HCT116 (cell line): ENCODE results near the gene CTU2. TPM values are rescaled to one million over a fixed set of nuclear protein-coding genes. Genes with fewer than 3 reads are reported as not detected.

Source experiments
- ATAC-seq: fragments of 200-7000 bp; cut with Tn5 transposase; 2 replicates; pipeline ENCODE4 v1.9.1; 2020; ENCODE audit warnings: mild to moderate bottlenecking, moderate library complexity
- BruUV-seq: library from RNA; stranded (reverse); fragments of 400-500 nt; replicated peaks from 2 replicates; lab custom pipeline; 2021; lab: Mats Ljungman, UMichigan
- CTCF ChIA-PET: fragments of 300-600 bp; sonication (Branson Sonifier 250); formaldehyde crosslinking; loops from one replicate; lab custom pipeline; 2021; ENCODE audit warnings: antibody characterized with exemption; lab: Charles Lee
- POLR2A ChIA-PET: fragments of 300-600, 350-600 bp; sonication (Branson Sonifier 250); formaldehyde crosslinking; loops from one replicate; lab custom pipeline; 2021; ENCODE audit warnings: antibody characterized with exemption; lab: Charles Lee
- RAD21 ChIA-PET, 2 experiments: fragments of 300-600 bp; sonication (Branson Sonifier 250); formaldehyde crosslinking; loops; one replicate each; lab custom pipeline; 2023; ENCODE audit warnings: low total read pairs in 2 of 2; ENCODE audit not compliant: uncharacterized antibody in 2 of 2, unreplicated experiment in 2 of 2, low non-redundant PET in 1 of 2; lab: Charles Lee
- DNase-seq: peaks from one replicate; pipeline ENCODE4 v3.0.0-alpha.2; 2010; ENCODE audit warnings: low read depth, low spot score
- H2AFZ ChIP-seq: fragments of 200-600 bp; shearing (Covaris generic), sonication (generic); 2 replicates; pipeline ENCODE4 v1.6.1; 2017; ENCODE audit warnings: low read depth, mixed run types, mixed read lengths, antibody characterized with exemption, low read length; ENCODE audit not compliant: poor library complexity, severe bottlenecking
- H3K27ac ChIP-seq: 2 replicates; pipeline ENCODE4 v1.5.1; 2012; ENCODE audit warnings: low read depth, low read length
- H3K27me3 ChIP-seq: fragments of 200-600 bp; sonication (generic); 2 replicates; pipeline ENCODE4 v1.6.1; 2016; ENCODE audit warnings: mixed run types, low read length, mixed read lengths; ENCODE audit not compliant: insufficient read depth
- H3K36me3 ChIP-seq, 2 experiments: fragments of 200-500 bp in 1 of 2; fragments of 200-600 bp in 1 of 2; sonication (Bioruptor generic) in 1 of 2; sonication (generic) in 1 of 2; 2 replicates each; pipeline versions ENCODE4 v1.5.1 to v1.6.1; 2014 to 2016; ENCODE audit warnings: low read length in 2 of 2, inconsistent platforms in 1 of 2, mixed read lengths in 1 of 2, mixed run types in 1 of 2; ENCODE audit not compliant: insufficient read depth in 2 of 2, control insufficient read depth in 1 of 2
- H3K4me1 ChIP-seq, 2 experiments: fragments of 200-600 bp in 1 of 2; sonication (generic) in 1 of 2; 2 replicates each; pipeline versions ENCODE4 v1.5.1 to v1.6.1; 2012 to 2017; ENCODE audit warnings: low read length in 2 of 2, inconsistent platforms in 1 of 2, mild to moderate bottlenecking in 1 of 2, mixed read lengths in 1 of 2, mixed run types in 1 of 2, moderate library complexity in 1 of 2; ENCODE audit not compliant: insufficient read depth in 2 of 2, control insufficient read depth in 1 of 2
- H3K4me2 ChIP-seq: fragments of 200-600 bp; sonication (generic); 2 replicates; pipeline ENCODE4 v1.6.1; 2017; ENCODE audit warnings: mixed run types, low read length, mixed read lengths
- H3K4me3 ChIP-seq, 2 experiments: fragments of 200-600 bp in 1 of 2; sonication (generic) in 1 of 2; replicated peaks in 1 of 2; 2 replicates each; pipeline ENCODE4 v1.5.1; 2011 to 2016; ENCODE audit warnings: low read length in 2 of 2, control low read depth in 1 of 2, low read depth in 1 of 2, mild to moderate bottlenecking in 1 of 2, mixed read lengths in 1 of 2, mixed run types in 1 of 2
- H3K79me2 ChIP-seq: fragments of 200-600 bp; sonication (generic); 2 replicates; pipeline ENCODE4 v1.6.1; 2017; ENCODE audit warnings: mild to moderate bottlenecking, mixed run types, low read length, moderate library complexity, mixed read lengths; ENCODE audit not compliant: insufficient read depth
- H3K9ac ChIP-seq: fragments of 200-600 bp; sonication (generic); 2 replicates; pipeline ENCODE4 v1.6.1; 2016; ENCODE audit warnings: low read length, mixed read lengths
- H3K9me2 ChIP-seq: fragments of 200-600 bp; sonication (generic), shearing (Covaris generic); 2 replicates; pipeline ENCODE4 v1.6.1; 2017; ENCODE audit warnings: mixed run types, mild to moderate bottlenecking, moderate library complexity; ENCODE audit not compliant: insufficient read depth
- H3K9me3 ChIP-seq, 2 experiments: fragments of 200-500 bp in 1 of 2; fragments of 200-600 bp in 1 of 2; sonication (Bioruptor generic) in 1 of 2; sonication (generic) in 1 of 2; 2 replicates each; pipeline ENCODE4 v1.6.1; 2014 to 2017; ENCODE audit warnings: low read length in 2 of 2, mixed read lengths in 2 of 2, inconsistent platforms in 1 of 2, low read depth in 1 of 2, mild to moderate bottlenecking in 1 of 2, mixed run types in 1 of 2, moderate library complexity in 1 of 2; ENCODE audit not compliant: control insufficient read depth in 1 of 2, insufficient read depth in 1 of 2
- H4K20me1 ChIP-seq: fragments of 200-600 bp; sonication (generic), shearing (Covaris generic); 2 replicates; pipeline ENCODE4 v1.6.1; 2017; ENCODE audit warnings: mixed run types, mild to moderate bottlenecking, moderate library complexity; ENCODE audit not compliant: insufficient read depth
- CBX3 ChIP-seq: IDR thresholded peaks from 2 replicates; pipeline ENCODE4 v1.6.1; 2012; ENCODE audit warnings: low read depth
- CEBPB ChIP-seq: IDR thresholded peaks from 2 replicates; pipeline ENCODE4 v1.6.1; 2012; ENCODE audit warnings: low read depth
- EGR1 ChIP-seq: IDR thresholded peaks from 2 replicates; pipeline ENCODE4 v1.6.1; 2012; ENCODE audit warnings: low read depth
- ELF1 ChIP-seq: IDR thresholded peaks from 2 replicates; pipeline ENCODE4 v1.6.1; 2012; ENCODE audit warnings: low read depth, borderline replicate concordance
- EZH2phosphoT487 ChIP-seq: fragments of 200-600 bp; IDR thresholded peaks from 2 replicates; pipeline ENCODE4 v1.6.1; 2018; ENCODE audit warnings: antibody characterized with exemption, borderline replicate concordance
- FOSL1 ChIP-seq: IDR thresholded peaks from 2 replicates; pipeline ENCODE4 v1.6.1; 2012; ENCODE audit warnings: low read depth
- JUND ChIP-seq: IDR thresholded peaks from 2 replicates; pipeline ENCODE4 v1.6.1; 2012
- POLR2A ChIP-seq: IDR thresholded peaks from 2 replicates; pipeline ENCODE4 v1.7.0; 2011; ENCODE audit warnings: borderline replicate concordance; ENCODE audit not compliant: insufficient read depth, insufficient read length; ENCODE audit errors: extremely low read depth
- POLR2AphosphoS5 ChIP-seq: IDR thresholded peaks from 2 replicates; pipeline ENCODE4 v1.6.1; 2011; ENCODE audit warnings: mild to moderate bottlenecking, low read depth, low read length, moderate library complexity
- RAD21 ChIP-seq: IDR thresholded peaks from 2 replicates; pipeline ENCODE4 v1.6.1; 2012; ENCODE audit warnings: low read depth, mild to moderate bottlenecking
- SRF ChIP-seq: IDR thresholded peaks from 2 replicates; pipeline ENCODE4 v1.6.1; 2012; ENCODE audit warnings: low read depth
- TCF7L2 ChIP-seq: IDR thresholded peaks from 2 replicates; pipeline ENCODE4 v1.7.0; 2011; ENCODE audit warnings: borderline replicate concordance, inconsistent platforms; ENCODE audit not compliant: insufficient read depth, insufficient read length; ENCODE audit errors: extremely low read depth
- intact Hi-C: fragments of 100-400 bp; cut with micrococcal nuclease; formaldehyde crosslinking; loops from 2 replicates; pipeline ENCODE4 v1.10.0; 2022
- total RNA-seq: library from RNA; stranded (reverse); gene quantifications from one replicate; pipeline ENCODE4 v1.2.1, GENCODE V29; 2021; ENCODE audit not compliant: unreplicated experiment
- TF ChIP-seq, protein P1 (sequence below): IDR thresholded peaks from 2 replicates; pipeline ENCODE4 v1.6.1; 2011; ENCODE audit warnings: mild to moderate bottlenecking, low read length, moderate library complexity; ENCODE audit not compliant: insufficient replicate concordance; ENCODE audit errors: extremely low read depth
- TF ChIP-seq, protein P2 (sequence below): IDR thresholded peaks from 2 replicates; pipeline ENCODE4 v1.6.1; 2012; ENCODE audit warnings: low read depth
- TF ChIP-seq, protein P3 (sequence below): IDR thresholded peaks from 2 replicates; pipeline ENCODE4 v1.6.1; 2012
- TF ChIP-seq, protein P4 (sequence below): IDR thresholded peaks from 2 replicates; pipeline ENCODE4 v1.6.1; 2012
- TF ChIP-seq, protein P5 (sequence below), 3 experiments: fragments of 200-600 bp in 1 of 3; sonication (generic) in 1 of 3; IDR thresholded peaks in 2 of 3; conservative IDR thresholded peaks in 1 of 3; 2 replicates each; pipeline ENCODE4 v1.5.1; 2012 to 2017; ENCODE audit warnings: low read depth in 2 of 3, low read length in 2 of 3, antibody characterized with exemption in 1 of 3, borderline replicate concordance in 1 of 3, control low read depth in 1 of 3, mild to moderate bottlenecking in 1 of 3, mixed read lengths in 1 of 3, mixed run types in 1 of 3, moderate library complexity in 1 of 3; ENCODE audit not compliant: insufficient read depth in 1 of 3

Gene CTU2
- total RNA-seq, 1 experiment from 2014 or later: 71.3 TPM

DNA sequence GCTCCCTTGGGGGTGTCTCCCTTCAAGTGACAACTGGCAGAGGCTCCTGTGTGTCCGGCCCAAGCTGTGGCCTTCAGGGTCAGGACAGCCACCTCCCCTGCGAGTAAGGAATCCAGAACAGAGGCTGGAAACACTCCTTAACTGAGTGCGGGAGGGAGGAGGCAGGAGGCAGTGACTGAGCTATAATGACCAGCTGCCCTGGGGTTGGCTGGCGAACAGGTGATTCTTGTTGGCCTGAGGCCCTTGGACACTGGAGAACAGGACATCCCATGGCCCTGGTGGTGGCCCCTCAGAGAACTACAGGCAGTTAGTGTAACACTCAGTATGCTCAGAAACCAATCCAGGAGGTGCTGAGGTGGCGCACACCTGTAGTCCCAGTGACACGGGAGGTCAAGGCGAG lies 10.6 kb upstream of the CTU2 start:
- Histone ChIP-seq H3K4me3 (no peak overlapping the region), H3K9me3 (no peaks in the 10 kb centered on the region), H3K27me3 (no peaks in the 10 kb centered on the region)
- TF ChIP-seq, protein P1, sequence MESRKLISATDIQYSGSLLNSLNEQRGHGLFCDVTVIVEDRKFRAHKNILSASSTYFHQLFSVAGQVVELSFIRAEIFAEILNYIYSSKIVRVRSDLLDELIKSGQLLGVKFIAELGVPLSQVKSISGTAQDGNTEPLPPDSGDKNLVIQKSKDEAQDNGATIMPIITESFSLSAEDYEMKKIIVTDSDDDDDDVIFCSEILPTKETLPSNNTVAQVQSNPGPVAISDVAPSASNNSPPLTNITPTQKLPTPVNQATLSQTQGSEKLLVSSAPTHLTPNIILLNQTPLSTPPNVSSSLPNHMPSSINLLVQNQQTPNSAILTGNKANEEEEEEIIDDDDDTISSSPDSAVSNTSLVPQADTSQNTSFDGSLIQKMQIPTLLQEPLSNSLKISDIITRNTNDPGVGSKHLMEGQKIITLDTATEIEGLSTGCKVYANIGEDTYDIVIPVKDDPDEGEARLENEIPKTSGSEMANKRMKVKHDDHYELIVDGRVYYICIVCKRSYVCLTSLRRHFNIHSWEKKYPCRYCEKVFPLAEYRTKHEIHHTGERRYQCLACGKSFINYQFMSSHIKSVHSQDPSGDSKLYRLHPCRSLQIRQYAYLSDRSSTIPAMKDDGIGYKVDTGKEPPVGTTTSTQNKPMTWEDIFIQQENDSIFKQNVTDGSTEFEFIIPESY: no peak
- TF ChIP-seq CEBPB: no peak
- TF ChIP-seq SRF: no peak
- TF ChIP-seq, protein P2, sequence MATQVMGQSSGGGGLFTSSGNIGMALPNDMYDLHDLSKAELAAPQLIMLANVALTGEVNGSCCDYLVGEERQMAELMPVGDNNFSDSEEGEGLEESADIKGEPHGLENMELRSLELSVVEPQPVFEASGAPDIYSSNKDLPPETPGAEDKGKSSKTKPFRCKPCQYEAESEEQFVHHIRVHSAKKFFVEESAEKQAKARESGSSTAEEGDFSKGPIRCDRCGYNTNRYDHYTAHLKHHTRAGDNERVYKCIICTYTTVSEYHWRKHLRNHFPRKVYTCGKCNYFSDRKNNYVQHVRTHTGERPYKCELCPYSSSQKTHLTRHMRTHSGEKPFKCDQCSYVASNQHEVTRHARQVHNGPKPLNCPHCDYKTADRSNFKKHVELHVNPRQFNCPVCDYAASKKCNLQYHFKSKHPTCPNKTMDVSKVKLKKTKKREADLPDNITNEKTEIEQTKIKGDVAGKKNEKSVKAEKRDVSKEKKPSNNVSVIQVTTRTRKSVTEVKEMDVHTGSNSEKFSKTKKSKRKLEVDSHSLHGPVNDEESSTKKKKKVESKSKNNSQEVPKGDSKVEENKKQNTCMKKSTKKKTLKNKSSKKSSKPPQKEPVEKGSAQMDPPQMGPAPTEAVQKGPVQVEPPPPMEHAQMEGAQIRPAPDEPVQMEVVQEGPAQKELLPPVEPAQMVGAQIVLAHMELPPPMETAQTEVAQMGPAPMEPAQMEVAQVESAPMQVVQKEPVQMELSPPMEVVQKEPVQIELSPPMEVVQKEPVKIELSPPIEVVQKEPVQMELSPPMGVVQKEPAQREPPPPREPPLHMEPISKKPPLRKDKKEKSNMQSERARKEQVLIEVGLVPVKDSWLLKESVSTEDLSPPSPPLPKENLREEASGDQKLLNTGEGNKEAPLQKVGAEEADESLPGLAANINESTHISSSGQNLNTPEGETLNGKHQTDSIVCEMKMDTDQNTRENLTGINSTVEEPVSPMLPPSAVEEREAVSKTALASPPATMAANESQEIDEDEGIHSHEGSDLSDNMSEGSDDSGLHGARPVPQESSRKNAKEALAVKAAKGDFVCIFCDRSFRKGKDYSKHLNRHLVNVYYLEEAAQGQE: no peak
- TF ChIP-seq CBX3: no peak
- no peak for TF ChIP-seq FOSL1
- no peak for TF ChIP-seq POLR2AphosphoS5
- no peak for TF ChIP-seq POLR2A
- no peak for TF ChIP-seq ELF1
- no peak for TF ChIP-seq EGR1
- TF ChIP-seq, protein P3, sequence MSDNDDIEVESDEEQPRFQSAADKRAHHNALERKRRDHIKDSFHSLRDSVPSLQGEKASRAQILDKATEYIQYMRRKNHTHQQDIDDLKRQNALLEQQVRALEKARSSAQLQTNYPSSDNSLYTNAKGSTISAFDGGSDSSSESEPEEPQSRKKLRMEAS: no peak
- TF ChIP-seq TCF7L2: no peak
- no peak for TF ChIP-seq RAD21
- TF ChIP-seq EZH2phosphoT487: no peak
- no peak for TF ChIP-seq JUND
- TF ChIP-seq, protein P4, sequence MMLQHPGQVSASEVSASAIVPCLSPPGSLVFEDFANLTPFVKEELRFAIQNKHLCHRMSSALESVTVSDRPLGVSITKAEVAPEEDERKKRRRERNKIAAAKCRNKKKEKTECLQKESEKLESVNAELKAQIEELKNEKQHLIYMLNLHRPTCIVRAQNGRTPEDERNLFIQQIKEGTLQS: no peak
- TF ChIP-seq, protein P5, sequence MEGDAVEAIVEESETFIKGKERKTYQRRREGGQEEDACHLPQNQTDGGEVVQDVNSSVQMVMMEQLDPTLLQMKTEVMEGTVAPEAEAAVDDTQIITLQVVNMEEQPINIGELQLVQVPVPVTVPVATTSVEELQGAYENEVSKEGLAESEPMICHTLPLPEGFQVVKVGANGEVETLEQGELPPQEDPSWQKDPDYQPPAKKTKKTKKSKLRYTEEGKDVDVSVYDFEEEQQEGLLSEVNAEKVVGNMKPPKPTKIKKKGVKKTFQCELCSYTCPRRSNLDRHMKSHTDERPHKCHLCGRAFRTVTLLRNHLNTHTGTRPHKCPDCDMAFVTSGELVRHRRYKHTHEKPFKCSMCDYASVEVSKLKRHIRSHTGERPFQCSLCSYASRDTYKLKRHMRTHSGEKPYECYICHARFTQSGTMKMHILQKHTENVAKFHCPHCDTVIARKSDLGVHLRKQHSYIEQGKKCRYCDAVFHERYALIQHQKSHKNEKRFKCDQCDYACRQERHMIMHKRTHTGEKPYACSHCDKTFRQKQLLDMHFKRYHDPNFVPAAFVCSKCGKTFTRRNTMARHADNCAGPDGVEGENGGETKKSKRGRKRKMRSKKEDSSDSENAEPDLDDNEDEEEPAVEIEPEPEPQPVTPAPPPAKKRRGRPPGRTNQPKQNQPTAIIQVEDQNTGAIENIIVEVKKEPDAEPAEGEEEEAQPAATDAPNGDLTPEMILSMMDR (IDR thresholded peaks at IDR 0.05 in 2 of 3, conservative IDR thresholded peaks at IDR 0.05 in 1 of 3; ENCODE audit: borderline replicate concordance in 1 of 3, insufficient read depth in 1 of 3, low read depth in 2 of 3, low read length in 2 of 3): no peak
- TF ChIP-seq, all 23 proteins: peak for 0
- Histone ChIP-seq H3K79me2 (no peaks in the 10 kb centered on the region), H2AFZ (no peak overlapping the region), H3K9ac (no peak overlapping the region), H3K4me1 (no peaks in the 10 kb centered on the region), H3K4me2 (no peak overlapping the region), H3K36me3 (peaks cover 2 to 3% of the 10 kb centered on the region in 2 experiments; a peak in 1 of 4 replicates), H4K20me1 (no peaks in the 10 kb centered on the region), H3K27ac (no peak overlapping the region), H3K9me2 (no peaks in the 10 kb centered on the region)
- ChIA-PET RAD21 (no interaction called here), POLR2A (no interaction called here), CTCF (no interaction called here)
- no TSS peak for BruUV-seq
- DNase-seq (no peak), ATAC-seq (no peak)
- intact Hi-C loops: no loop called here
